GM18907 (cell line): ENCODE measurements around the gene NOL9.

Source experiments
- ATAC-seq: cut with Tn5 transposase; IDR thresholded peaks from one replicate; pipeline ENCODE4 v1.9.1; 2021; ENCODE audit warnings: mild to moderate bottlenecking, moderate library complexity; ENCODE audit not compliant: unreplicated experiment

The NOL9 gene

DNA sequence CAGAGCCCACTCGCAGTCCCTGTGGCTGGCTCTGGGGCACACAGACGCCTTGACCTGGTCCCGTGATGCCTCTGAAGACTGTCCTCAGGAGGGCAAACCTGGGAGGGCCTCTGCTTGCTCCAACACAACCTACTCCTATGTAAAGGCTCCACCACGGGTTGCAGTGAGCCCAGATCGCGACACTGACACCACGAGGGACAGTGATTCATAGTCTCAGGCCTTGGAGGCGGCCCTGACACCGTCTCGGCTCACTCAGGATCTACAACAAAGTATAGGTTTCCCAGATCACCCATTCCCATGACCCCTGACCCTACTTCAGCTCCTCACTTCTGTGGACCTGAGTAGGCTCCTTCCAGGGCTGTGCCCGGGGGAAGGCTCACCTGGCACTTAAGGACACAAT, 28.0 kb downstream of the NOL9 start:
- ATAC-seq: no peak

- ATAC-seq: no peak
Observed at GRCh38 chr1:6523566-6523965, 30.7 kb downstream of the NOL9 start.

DNA sequence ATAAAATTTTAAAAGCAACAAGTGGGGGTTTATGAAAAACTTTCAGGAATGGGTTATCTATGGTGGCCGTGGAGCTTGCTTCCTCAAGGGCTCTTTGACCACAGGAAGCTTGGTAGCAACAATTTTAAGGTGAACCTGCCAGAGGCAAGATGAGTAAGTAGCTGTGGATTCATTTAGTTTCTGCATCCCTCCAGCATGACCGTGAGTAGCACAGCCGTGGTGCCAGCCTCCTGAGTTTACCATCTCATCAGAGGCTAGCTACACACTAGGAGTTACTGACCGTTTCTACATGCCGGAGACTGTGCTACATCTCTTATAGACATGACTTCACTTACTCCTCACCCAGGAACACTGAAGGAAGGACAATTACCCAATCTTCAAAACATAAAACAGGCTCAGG, 32.8 kb downstream of the NOL9 start:
- ATAC-seq: no peak

- ATAC-seq: no peak
Observed at GRCh38 chr1:6519935-6520671, 34.2 kb downstream of the NOL9 start.

DNA sequence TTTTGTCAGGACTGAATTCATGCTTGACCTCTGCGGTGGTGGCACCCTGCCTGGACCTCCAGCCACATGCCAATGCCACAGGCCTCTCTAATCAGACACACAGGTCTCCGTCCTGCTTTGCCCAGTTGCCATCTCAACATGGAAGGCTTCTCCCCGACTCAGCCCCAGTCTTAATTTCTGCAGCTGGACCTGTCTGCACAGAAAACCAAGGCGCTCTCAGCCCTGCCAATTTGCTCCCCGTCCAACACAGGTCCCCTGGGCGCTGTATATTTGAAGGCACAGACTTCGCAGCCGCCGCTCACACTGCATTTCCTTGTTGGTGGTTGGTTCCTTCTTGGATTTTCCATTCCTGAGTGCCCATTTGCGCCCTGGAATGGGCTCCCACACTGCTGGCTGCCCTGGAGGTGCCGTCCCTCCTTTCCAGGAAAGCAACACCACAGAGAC, 34.8 kb downstream of the NOL9 start:
- ATAC-seq: no peak

DNA sequence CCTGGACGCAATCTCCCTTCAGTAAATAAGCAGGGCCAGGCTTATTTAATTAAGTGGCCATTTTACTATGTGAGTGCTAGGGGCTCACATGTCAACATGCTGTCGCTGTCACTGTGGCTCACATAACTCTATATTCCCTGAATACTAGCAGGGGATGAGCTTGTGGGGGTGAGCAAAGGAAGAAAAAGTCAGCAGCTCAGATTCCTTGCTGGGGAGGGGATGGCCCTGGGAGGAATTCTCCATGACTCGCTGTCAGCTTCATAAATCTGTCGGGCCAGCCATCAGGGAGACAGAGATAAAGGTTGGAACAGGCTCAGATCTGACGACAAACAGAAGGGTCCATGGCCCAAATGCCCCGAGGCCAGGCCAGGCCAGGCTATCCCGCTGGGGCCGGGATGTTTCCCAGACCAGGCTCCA, 36.9 kb downstream of the NOL9 start:
- ATAC-seq: no peak

GRCh38 chr1:6515771-6516170, 38.5 kb downstream of the NOL9 start:
- ATAC-seq: no peak

DNA sequence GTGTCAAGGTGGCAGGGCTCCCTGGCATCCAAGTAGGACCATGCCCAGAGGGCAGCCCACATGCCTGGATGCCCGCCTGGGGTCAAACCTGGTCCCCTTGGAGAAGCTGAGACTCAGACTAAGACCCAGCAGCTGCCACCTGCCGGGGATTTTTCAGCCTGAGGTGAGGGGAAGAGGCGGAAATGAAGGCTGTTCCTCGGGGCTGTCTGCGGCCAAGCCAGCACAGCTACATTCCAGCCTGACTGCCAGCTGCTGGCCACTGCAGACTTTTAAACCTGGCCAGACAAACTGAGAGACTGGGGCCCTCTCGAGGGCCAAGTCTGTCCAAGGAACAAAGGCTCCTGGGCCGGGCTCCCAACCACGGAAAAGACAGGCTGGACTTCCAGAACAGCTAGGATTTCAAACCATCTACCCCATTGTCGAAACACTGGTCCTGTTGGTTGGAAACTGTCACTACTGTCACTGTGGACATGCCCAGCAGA, 41.0 kb downstream of the NOL9 start:
- ATAC-seq: no peak

DNA sequence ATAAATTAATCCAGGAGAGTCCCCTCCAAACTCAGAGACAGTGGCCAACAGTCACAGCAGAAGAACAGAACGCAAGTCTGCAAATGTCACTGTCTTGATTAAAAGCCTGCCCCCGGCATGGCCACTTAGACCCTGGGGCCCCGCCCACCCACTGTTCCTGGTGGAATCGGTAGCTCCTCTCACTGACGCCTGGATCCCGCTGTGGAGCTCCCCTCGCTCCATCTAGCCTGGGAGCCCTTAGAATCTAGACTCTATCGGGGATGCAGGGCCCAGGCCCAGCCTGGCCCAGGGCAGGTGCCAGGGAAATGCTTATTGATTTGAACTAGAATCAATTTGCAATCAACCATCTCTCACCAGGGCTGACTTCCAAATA, 41.4 kb downstream of the NOL9 start:
- no peak for ATAC-seq

DNA sequence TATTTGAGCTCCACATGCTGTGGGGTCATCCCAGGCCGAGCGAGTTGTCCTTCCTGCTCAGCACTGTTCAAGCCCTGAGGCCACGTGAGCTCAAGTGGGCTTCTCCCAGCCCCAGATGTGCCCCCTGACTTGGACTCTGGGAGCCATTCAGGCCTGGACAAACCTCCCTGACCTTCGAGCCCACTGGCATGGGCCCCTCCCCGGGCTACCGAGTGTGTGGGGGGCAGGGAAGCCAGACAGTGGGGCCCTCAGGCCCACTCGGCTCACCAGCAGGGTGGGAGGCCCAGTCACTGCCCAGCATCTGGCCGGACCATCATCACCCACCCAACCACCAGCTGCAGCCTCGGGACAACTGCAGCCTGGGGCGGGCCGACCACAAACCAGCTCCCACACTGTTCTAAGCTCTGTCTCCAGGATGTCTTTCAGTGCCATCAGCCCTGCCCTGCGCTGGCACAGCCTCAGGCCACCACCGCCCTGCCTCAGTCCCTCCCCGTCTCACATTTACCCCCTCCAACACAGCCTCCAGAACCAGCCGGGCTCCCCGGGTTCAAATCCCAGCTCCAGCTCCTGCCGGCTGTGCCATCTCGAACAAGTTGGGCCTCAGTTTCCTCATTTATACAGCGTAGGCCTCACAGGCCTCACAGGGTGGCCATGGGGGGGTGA, 41.9 kb downstream of the NOL9 start:
- no peak for ATAC-seq

DNA sequence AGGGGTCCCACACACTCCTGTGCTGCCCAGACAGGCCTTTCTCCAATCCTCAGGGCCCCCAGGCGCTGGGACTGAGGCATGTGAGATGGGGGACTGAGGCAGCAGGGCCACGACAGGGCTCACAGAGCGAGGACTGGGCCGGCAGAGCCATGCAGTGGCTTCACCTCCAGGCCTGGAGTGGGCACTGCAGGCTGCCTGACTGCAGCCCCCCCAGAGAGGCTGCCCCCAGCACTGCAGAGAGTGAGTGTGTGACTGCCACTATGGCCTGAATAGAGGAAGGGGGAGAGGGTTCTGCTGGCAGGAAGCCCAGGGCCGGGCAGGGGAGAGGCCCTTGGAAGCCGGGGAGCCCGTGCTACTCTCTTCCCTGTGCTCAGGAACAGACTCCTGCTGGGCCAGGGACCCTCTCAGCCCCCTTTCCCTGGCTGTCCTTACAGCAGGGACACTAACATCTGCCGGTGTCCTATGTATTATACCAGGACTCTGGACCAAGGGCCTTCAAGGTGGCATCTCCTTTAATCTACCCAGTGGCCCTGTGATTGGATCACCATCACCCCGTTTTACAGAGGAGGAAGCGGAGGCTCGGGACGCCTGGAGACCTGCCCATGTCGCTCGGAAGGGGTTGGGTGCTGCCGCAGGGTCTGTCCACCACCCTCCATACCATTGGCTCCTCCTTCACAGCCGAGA, 42.6 kb downstream of the NOL9 start:
- no peak for ATAC-seq

GRCh38 chr1:6511056-6511455, 43.3 kb downstream of the NOL9 start:
- ATAC-seq: no peak

GRCh38 chr1:6510493-6510892, 43.8 kb downstream of the NOL9 start:
- ATAC-seq: no peak

DNA sequence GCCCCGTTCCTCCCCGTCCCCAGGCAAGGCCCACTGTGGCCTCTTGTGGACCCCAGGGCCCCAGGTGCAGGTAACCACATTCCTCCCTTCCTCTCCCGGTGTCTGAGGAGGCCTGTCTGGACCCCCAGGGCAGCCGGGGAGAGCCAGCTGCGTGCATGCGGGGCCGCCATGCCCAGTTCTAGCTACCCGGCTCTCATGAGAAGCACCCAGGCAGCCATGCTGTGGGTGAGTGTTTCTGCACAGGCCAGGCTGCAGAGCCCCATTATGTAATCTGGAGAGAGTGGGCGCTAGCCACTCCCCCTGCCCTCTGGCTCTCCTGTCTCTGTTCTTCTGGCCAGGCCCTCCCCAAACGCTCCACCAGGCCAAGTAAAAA, 44.4 kb downstream of the NOL9 start:
- no peak for ATAC-seq

DNA sequence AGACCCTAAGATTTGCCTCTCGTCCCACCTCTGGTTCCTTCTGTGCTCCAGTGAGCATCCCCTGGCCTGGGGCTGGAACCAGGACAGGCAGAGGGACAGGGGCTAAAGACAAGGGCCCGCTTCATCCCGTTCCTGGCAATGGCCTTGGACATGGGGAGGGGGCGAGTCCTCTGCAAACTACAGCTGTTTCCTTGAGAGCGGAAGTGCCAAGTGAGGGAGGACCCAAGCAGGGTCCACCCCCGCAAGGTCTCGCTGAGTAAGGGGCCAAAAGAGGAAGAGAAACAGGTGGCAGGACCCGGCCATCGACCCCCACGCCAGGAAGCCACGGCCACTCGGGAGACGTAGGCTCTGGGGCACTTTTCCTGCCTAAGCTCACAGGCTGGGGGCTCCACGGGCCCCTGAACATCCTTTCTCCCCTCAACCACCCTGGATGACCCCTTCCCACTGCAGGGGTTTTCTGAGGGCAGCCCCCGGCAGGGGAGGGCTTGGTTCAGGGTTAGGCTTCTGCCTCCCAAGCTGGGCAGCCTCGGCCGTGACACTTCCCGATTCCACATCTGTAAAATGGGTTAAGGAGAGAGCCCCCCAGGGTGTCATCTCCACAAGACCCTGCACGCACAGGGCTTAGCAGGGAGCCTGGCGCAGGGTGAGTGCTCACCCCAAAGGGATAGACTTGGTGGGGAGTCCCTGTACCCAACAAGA, 44.9 kb downstream of the NOL9 start:
- ATAC-seq: no peak

DNA sequence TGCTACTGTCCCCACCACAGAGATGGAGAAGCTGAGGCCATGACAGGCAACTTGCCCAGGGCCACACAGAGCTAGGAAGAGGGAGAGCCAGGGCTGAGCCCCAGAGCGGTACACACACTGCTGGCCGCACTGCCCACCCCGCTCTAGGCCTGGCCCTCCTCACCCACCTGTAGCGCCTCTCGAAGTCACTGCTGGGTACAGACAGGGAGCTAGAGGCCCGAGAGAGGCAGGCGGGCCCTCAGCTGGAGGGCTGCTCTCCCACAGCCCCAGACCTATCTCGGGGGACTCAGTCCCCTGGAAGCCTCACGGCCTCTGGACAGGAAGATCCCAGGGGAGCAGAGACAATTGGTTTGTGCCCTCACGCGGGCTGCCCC, 45.5 kb downstream of the NOL9 start:
- ATAC-seq: no peak

DNA sequence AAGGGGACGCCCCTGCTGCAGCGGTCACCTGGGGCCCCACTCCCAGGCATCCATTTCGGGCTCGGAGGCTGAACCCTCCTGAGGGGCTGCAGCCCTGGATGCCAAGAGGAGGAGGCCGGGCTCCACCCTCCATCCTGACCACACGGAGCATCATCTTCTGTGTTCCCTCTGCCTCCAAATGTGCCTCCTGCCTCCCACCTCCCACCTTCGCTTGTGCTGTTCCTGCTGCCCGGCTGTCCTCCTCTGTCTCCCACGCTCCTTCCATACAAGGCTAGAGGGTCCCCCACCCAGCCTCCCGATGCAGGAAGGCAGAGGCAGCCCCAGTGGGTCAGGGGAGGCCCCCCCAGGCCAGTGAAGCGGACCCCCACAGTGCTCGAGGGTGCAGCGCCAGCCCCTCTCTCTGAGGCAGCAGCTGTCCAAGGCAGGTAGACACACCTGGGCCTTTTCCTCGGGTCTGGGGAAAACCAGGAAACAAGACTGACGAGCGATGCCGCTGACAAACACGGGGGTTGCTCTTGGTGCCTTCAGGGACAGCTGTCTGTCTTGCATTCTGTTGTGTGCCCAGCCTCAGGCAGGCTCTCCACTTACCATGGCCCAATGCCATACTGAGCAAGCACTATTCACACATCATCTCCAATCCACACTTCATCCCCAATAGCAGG, 46.0 kb downstream of the NOL9 start:
- no peak for ATAC-seq

GRCh38 chr1:6507461-6507911, 46.8 kb downstream of the NOL9 start:
- no peak for ATAC-seq

DNA sequence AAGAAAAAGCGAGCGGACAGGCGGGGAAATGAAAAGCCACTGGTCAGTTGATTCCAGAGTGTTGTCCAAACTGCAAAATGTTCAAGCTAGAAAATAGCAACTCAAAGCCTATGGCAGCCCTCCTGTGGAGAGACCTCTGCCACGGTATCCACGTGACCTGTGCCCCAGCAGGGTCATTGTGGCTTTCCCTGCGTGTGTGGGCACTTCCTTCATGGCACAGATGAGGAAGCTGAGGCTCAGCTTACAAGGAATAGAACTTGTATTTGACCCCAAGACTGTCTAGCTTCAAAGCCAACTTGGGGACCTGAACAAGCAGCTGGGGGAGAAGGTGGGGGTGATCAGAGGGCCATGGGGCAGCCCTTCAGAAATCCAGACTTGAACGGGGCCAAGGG, 47.3 kb downstream of the NOL9 start:
- ATAC-seq: no peak

DNA sequence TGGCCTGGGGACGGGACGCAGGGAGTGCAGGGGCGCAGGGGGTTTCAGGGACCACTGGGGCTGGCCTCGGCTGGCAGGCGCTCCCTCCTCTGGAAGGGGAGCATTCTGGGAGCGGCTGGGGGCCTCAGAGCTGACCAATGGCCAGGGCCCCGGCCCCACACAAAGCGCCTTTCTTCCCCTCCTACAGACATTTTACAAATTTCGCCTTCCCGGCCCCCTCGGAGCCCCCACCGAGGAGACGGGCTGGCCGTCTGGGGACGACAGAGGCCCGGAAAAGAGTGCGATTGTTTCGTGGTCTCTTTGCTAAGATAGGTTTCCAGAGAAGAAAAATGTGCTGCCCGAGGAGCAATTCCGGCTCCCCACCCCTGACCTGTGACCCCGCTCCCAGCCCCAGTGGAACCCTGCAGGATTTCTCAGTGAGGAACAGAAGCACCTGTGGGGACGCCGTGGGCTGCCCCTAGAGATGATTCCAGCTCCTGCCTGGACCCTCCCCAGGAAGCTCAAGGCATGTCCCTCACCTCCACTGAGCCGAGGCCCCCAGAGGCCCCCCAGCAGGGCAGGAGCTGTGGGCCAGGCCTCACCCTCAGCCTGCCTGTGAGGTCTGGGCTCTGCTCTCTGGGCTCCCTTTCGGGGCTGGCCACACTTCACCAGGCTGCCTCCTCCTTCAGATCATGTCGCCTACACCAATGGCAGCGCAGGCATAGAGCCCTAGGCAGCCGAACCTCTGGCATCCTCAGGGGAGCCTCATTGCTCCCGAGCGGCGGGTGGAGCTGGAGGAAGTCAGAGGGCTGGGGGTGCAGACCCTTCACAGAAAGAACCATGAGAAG, 47.9 kb downstream of the NOL9 start:
- ATAC-seq: no peak
